G401.6 (cell line): ENCODE data around the gene PHF20.
"Not testable (repeated sequence)": the region's sequence is repeated elsewhere in the genome, so short reads cannot be mapped to it uniquely, and the experiment has no call there.

Experiments used
- FAIRE-seq: peaks from 2 replicates; lab custom pipeline; 2012; peaks lifted over from hg19 to GRCh38; lab: Jason Lieb, UNC

Gene PHF20

DNA sequence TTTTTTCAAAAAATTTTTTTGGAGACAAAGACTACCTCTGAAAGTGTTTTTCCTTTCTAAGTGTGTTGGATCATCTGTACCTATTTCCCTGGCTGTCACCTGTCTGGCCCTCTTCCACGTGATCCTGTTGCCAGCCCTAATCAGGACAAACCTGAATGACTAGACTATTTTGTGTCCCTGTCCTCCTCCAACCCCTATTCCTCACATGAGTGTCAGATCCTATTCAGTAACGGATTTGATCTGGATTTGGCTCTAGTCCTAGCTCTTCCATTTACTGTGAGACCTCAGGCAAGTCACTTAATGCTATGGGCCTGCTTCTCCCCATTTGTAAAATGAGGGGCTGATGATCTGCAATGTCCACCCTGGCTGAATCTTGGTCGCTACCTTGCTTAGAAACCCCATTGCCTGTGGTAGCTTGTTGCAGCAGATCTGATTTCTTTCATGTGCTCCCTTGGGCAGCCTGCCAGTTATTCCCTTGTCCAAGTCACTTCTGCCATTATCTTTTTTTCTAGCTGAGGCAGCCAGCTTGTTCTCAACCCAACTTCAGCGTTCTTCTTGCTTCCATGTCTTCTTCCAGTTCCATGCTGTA, 4.8 kb downstream of the PHF20 start:
- no peak for FAIRE-seq

DNA sequence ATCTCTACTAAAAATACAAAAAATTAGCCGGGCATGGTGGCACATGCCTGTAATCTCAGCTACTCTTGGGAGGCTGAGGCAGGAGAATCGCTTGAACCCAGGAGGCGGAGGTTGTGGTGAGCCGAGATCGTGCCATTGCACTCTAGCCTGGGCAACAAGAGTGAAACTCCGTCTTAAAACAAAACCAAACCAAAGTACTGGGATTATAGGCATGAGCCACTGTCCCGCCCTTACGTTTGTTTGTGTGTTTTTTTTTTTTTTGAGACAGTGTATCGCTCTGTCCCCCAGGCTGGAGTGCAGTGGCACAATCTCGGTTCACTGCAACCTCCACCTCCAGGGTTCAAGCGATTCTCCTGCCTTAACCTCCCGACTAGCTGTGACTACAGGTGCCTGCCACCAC, 12.0 kb downstream of the PHF20 start:
- not testable (repeated sequence) for FAIRE-seq

DNA sequence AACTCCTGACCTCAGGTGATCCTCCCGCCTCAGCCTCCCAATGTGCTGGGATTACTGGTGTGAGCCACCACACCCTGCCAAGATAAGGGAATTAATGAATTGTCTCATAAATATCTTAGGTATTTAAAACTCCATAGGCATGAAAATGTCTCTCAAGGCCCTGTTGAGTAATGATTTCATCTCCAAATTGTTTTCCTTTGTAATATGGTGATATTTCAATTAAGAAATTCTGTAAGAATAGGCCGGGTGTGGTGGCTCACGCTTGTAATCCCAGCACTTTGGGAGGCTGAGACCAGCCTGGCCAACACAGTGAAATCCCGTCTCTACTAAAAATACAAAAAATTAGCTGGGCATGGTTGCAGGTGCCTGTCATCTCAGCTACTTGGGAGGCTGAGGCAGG, 13.7 kb downstream of the PHF20 start:
- not testable (repeated sequence) for FAIRE-seq

DNA sequence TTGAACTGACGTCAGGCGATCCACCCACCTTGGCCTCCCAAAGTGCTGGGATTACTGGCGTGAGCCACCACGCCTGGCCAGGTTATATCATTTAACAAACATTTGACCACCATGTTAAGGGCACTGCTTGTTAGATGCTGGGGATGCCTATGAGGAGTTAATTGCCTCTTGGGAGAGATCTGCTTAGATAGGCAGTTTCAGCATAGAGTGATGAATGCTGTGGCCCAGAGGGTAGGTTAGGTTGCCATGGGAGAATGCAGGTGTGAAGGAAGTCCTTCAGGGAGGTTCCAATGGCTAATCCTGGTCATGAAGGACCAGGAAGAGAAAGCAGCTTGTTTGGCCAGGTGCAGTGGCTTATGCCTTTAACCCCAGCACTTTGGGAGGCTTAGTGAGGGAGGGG, 17.0 kb downstream of the PHF20 start:
- no peak for FAIRE-seq

DNA sequence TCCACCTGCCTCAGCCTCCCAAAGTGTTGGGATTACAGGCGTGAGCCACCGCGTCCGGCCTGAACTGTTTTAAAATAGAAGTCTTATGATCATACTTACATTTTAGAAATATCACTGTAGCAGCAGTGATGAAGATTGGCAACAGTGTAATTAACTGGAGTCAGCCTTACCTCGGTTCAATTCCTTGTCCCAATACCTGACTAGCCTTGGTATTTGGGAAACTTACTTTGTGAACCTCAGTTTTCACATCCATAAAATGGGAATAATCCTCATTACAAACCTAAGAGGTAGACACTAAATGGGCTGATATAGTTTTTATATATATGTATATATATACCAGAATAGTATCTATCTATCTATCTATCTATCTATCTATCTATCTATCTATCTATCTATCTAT, 19.3 kb downstream of the PHF20 start:
- no peak for FAIRE-seq

DNA sequence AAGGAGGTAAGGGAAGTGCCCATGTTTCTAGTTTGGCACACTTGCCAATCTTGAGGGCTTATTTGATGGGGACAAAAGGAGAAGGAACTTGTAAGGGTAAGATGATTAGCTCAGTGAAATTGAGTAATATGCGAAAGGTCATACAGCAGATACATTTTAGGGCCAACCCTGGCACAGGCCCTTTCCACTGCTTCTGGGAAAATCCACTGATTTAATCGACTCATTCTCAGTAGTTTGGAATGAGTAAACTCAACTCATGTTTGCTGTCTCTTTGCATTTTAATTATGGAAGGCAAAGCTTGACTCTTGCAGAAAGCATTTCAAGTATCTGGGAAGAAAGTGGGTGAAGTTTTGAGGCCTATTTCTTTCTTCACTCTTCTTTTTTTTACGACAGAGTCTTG, 20.0 kb downstream of the PHF20 start:
- FAIRE-seq: no peak

DNA sequence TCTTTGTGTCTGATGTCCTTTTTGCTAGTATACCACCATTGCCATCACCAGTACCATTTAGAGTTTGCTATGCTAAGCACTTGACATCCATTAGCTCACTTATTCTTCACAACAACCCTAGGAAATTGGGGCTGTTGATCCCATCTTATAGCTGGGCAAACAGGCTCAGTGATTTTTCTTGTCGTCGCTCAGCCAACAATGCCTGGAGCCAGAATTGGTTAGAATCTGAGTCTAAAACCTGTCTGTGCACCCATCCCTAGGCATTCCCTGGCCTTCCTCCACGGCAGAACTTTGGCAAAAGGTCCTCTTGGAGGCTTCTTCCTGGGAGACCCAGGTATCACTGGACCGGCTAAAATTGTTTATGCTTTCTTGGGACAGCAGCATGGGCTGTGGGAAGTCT, 20.9 kb downstream of the PHF20 start:
- FAIRE-seq: no peak

DNA sequence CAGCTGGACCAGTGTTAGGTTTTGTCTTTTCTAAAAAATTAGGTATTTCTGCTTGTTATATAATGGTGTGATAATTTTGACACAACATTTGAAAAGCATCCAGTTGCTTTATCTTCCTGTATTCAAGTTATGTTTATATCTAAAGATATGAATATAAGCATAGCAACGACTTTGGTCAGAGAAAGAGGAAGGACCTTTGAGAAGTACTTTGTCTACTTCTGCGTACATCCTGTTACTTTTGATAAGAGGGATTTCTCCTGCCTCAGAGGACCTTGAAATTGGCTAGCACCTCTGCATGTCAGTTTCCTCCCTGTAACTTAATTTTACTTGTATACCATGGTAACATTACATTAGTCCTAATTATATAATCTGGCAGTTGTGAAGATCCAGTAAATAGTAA, 24.8 kb downstream of the PHF20 start:
- FAIRE-seq: no peak

DNA sequence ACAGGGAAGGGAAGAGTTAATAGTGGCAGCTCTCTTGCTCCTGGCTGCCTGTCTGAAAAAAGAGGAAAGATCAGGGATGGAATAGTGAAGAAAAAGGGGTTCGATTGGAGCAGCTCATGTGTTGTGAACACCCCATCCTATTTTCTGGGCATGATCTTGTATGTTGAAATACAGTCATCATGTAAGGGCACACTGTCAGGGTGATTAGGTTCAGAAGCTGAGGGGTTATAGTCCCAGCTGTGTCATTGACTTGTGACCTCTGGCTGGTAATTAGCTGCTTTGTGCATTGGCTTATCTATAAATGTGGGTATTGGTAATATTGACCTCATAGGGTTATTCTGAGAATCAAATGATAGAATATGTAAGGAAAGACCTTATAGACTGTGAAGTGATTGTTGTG, 30.1 kb downstream of the PHF20 start:
- FAIRE-seq: no peak

DNA sequence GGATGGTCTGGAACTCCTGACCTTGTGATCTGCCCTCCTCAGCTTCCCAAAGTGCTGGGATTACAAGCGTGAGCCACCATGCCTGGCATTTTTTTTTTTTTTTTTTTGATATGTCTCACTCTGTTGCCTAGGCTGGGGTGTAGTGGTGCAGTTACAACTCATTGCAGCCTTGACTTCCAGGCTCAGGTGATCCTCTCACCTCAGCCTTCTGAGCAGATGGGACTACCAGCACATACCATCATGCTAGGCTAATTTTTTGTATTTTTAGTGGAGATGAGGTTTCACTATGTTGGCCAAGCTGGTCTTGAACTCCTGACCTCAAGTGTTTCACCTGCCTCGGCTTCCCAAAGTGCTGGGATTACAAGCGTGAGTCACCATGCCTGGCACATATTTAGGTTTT, 34.3 kb downstream of the PHF20 start:
- no peak for FAIRE-seq

DNA sequence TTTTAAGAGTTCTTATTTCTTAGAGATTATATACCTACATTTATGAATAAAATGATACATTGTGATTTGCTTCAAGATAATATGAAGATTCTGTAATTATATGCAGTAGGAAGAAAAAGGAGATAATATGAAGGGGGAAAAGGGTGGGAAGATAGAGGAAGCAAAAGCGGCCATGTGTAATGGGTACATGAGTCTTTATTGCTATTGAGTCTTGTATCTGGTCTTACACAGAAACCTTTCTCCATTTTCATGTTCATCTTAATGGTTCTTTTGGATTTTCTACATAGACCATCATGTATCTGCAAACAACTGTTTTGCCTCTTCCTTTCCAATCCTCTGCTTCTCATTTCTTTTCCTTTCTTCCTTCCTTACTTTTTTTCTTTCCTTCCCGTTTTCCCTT, 36.1 kb downstream of the PHF20 start:
- FAIRE-seq: no peak

DNA sequence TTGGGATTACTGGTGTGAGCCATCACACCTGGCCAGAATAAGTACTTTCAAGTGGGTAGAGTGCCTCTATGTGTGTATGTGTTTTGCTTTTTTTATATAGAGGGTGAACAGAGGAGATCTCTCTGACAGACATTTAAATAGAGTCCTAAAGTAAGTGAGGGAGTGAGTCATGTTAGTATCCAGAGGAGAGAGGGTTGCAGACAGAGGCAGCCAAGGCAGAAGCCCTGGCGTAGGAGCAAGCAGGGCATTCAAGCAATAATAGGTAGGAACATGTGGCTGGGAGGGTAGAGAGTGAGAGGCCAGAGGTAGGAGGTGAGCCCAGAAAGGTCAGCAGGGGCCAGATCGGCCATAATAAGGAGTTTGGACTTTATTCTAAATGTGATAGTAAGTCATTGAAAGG, 48.9 kb downstream of the PHF20 start:
- FAIRE-seq: no peak

DNA sequence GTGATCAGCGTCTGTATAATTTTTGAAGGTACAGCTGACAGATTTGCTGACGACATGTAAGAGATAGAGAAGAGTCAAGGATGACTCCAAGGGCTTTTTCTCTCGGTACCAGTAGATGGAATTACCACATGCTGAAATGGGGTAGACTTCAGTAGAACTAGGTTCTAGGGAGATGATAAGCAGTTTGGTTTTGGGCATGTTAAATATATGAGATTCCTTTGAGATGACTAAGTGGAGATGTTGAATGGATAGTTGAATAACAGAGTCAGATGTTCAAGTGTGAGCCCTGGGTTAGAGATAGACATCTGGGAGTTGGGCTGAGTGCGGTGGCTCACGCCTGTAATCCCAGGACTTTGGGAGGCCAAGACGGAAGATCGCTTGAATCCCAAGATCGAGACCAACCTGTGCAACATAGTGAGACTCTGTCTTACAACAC, 50.0 kb downstream of the PHF20 start:
- FAIRE-seq: no peak

DNA sequence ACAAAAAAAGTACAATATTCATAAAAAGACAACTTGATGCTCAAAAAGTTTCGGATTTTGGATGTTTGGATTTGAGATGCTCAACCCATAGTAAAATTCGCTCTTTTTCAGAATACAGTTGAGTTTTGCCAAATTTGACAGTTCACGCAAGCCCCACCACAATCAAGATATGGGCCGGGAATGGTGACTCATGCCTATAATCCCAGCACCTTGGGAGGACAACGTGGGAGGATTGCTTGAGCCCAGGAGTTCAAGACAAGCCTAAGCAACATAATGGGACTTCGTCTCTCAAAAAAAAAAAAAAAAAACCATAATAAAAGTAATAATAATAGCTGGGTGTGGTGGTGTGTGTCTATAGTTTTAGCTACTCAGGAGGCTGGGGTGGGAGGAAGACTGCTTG, 51.3 kb downstream of the PHF20 start:
- FAIRE-seq: no peak

DNA sequence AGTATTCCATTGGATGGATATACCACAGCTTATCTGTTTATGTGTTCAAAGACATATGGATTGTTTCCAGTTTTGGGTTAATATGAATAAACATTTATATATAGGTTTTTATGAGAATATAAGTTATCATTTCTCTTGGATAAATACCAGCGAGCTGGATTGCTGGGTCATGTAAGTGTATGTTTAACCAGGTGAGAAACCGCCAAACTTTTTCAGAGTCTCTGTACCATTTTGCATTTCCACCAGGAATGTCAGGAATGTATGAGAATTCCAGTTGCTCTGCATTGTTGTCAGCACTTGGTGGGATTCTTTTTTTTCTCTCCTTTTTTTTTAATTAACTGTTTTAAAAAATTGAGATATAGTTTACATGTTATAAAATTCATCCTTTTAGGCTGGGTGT, 52.1 kb downstream of the PHF20 start:
- FAIRE-seq: no peak

DNA sequence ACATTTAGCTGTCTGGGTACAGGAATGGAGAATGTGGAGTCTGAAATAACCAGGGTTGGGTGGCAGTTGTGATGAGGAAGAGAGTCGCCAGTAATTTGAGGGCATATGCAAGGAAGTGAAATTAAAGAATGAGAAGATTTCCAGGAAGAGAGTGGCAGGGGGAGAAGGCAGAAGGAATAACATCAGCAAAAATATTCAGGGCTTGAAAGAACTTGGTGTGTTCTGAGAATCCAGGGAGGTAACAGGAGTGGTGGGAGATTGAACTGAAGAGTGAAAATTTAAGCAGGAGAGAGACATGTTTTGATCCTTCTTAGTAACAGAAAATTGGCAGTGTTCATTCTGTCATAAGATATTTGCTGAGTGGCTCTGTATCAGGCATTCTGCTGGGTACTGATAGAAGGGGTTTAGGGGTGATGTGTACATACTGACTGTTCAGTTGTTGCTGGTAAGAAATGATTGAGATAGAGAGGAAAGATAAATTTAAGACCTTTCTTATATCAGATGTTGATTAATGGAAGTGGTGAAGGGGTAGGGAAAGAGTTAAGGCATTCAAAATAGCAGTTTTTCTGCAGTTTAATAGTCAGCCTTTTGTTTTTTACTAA, 54.7 kb downstream of the PHF20 start:
- no peak for FAIRE-seq

DNA sequence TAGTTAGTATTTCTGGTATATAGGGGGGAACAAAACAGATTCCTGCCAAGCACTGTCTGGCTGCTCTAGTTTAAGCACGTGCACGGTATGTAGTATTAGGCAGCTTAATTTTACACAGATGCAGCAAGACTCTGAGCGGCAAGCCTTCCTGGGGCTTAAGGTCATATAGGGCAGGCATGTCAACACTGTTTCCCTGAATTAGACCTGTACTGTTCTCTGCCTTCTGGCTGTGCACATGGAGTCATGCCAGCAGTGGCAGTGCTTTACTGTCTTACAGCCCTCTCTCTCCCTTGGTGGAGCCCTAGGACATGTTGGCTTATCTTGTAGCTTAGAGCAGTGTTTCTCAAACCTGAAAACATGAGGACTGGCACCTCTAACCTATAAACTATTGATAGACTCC, 56.6 kb downstream of the PHF20 start:
- FAIRE-seq: no peak

DNA sequence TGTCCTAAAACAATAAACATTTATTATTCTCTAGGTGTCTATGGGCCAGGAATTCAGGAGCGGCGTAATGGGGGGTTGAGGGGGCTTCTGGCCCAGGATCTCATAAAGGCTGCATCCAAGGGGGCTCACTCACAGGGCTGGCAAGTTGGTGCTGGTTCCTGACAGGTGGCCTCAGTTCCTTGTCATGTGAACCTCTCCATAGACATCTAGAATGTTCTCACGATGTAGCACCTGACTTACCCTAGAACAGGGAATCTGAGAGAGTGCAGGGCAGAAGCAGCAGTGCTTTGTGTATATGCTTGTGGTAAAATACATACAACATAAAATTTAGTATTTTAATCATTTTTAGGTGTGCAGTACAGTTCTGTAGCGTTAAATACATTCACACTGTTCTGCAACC, 57.1 kb downstream of the PHF20 start:
- no peak for FAIRE-seq

DNA sequence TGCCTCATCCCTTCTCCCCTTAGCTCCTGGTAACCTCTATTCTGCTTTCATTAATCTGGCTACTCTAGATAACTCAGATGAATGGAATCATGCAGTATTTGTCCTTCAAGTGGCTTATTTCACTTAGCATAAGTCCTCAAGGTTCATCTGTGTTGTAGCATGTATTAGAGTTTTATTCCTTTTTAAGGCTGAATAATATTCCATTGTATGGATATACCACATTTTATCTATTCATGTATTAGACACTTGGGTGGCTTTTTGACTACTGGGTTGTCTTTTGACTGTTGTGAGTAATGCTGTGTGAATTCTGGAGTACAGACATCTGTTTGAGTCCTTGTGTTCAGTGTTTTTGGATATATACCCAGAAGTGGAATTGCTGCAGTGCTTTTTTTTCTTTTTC, 58.4 kb downstream of the PHF20 start:
- FAIRE-seq: no peak

DNA sequence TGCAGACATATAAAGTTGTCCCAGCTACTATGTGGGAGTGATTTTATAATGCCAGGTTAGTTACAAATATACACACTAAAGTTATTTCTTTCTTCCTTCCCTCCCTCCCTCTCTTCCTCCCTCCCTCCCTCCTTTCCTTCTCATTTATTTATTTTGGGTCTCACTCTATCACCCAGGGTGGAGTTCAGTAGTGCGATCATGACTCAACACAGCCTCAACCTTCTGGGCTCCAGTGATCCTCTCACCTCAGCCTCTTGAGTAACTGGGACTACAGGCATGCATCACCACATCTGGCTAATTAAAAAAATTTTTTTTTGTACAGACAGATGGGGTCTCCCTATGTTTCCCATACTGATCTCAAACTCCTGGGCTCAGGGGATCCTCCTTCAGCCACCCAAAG, 59.2 kb downstream of the PHF20 start:
- no peak for FAIRE-seq

DNA sequence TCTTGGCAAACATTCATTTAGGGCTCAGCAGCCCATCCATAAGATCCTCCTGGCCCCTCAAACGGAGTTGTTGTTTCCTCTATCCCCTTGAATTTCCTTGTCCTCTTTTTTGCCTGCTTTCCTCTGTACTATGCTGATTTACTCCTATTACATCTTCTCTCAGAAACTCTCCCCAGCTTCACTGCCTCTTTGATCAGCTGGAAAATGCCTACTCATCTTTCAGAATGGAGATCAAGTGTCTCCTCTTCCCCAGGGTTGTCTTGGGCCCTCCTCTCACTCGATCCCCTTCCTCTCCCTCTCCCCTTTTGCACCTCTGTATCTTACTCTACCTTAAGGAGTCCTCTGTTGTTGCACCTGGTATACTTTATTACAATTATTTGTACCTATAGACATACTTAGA, 60.2 kb downstream of the PHF20 start:
- FAIRE-seq: no peak

DNA sequence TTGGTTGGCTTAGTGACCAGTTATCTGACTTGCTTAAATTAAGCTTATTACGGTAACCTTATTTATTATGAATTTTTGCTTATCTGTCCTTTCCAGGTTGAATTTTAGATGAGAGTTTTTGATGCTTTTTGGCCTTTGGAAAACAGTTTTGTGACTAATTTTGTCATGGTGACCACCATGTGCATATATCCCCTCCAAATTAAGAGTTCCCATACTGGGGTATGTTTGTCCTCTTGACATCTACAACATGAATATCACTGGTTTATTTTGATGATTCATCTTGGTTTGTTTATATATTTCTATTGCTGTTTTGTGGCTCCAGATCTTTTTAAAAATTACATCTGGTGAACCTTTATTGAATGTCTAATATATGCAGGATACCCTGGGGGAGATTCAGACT, 61.4 kb downstream of the PHF20 start:
- no peak for FAIRE-seq

DNA sequence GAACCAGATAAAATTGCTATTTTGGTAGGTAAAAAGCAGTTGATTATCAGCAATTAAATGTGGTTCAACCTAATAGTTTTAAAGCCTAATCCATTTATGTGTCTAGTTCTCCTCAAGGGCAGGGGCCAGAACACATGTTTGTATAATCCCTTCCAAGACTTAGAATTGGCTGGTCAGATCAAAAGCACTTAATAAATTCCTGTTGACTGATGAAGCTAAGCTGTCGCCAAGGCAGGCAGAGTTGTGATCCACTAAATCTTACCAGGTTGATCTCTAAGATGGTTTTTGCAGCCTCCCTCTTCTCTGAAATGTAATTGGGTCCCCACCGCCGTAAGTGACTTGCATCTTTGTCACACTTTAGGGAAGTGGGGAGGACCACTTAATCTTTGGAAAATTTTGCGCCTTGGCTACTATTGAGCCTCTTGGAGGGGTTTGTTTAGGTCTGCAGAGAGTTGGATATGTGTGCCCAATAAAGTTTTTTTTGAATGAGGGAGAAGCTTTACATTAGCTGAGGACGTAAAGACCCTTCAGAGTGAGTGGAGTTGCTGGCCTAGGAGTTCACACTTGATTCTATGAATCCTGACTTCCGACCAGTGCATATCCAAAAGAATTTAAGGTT, 65.9 kb downstream of the PHF20 start:
- peak; percentile 50 for FAIRE-seq

DNA sequence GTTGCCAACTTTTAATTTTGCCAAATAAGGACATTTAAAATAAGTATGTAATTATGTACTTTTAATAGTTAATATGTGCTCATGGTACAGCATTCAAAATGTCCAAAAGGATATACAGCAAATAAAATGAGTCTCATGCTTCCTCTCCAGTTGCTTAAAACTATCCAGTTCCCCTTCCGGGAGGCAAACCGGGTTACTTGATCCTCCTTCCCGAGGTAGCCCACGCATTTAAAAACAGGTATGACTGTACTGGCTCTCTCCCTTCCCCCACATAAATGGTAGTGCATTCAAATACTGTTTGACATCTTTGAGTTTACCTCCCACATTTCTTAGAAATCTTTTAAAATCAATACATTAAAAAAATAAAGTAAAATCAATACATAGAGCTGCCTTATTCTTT, 66.4 kb downstream of the PHF20 start:
- no peak for FAIRE-seq
